Panc1 (cell line): Measurements from ENCODE around the gene DLGAP1. TPM values are rescaled to one million over a fixed set of nuclear protein-coding genes. Genes with fewer than 3 reads are reported as not detected.
A peak's percentile ranks its signal among the peaks of the same experiment; 100 is the strongest.

Experiments
- ATAC-seq: fragments of 200-7000 bp; cut with Tn5 transposase; 2 replicates; pipeline ENCODE4 v1.9.1; 2020; ENCODE audit warnings: mild to moderate bottlenecking, moderate library complexity
- BruUV-seq: library from RNA; stranded (reverse); fragments of 400-500 nt; replicated peaks from 2 replicates; lab custom pipeline; 2021; lab: Mats Ljungman, UMichigan
- CTCF ChIA-PET: fragments of 300-600 bp; sonication (Branson Sonifier 250); formaldehyde crosslinking; loops from one replicate; lab custom pipeline; 2022; ENCODE audit warnings: antibody characterized with exemption; lab: Charles Lee
- POLR2A ChIA-PET: fragments of 300-600 bp; sonication (Branson Sonifier 250); formaldehyde crosslinking; loops from one replicate; lab custom pipeline; 2022; ENCODE audit warnings: antibody characterized with exemption; lab: Charles Lee
- DNase-seq: peaks from one replicate; pipeline ENCODE4 v3.0.0-alpha.2; 2010; ENCODE audit warnings: low read depth, low spot score
- H3K27ac ChIP-seq: 2 replicates; pipeline ENCODE4 v1.5.1; 2011; ENCODE audit warnings: mild to moderate bottlenecking, low read length, inconsistent platforms
- H3K27me3 ChIP-seq: fragments of 200-500 bp; sonication (Bioruptor generic); 2 replicates; pipeline ENCODE4 v1.6.0; 2014; ENCODE audit warnings: low read length, inconsistent platforms; ENCODE audit not compliant: control insufficient read depth, insufficient read depth
- H3K36me3 ChIP-seq: fragments of 200-500 bp; sonication (Bioruptor generic); 2 replicates; pipeline ENCODE4 v1.5.1; 2014; ENCODE audit warnings: inconsistent platforms, mild to moderate bottlenecking, low read length, moderate library complexity; ENCODE audit not compliant: control insufficient read depth, insufficient read depth
- H3K4me1 ChIP-seq: 2 replicates; pipeline ENCODE4 v1.5.1; 2011; ENCODE audit warnings: inconsistent platforms, mild to moderate bottlenecking, low read length, moderate library complexity; ENCODE audit not compliant: control insufficient read depth, insufficient read depth
- H3K4me3 ChIP-seq, 2 experiments: 2 replicates each; pipeline ENCODE4 v1.5.1; 2011 to 2012; ENCODE audit warnings: low read depth in 2 of 2, low read length in 2 of 2, mild to moderate bottlenecking in 2 of 2, inconsistent platforms in 1 of 2, moderate library complexity in 1 of 2
- H3K9me3 ChIP-seq: fragments of 200-500 bp; sonication (Bioruptor generic); 2 replicates; pipeline ENCODE4 v1.5.1; 2014; ENCODE audit warnings: low read depth, mild to moderate bottlenecking, inconsistent platforms, low read length, moderate library complexity; ENCODE audit not compliant: control insufficient read depth, insufficient read depth
- POLR2AphosphoS5 ChIP-seq: IDR thresholded peaks from 2 replicates; pipeline ENCODE4 v1.6.1; 2012; ENCODE audit warnings: mild to moderate bottlenecking, low read depth, low read length, moderate library complexity
- TCF7L2 ChIP-seq: IDR thresholded peaks from 2 replicates; pipeline ENCODE4 v1.6.1; 2011; ENCODE audit warnings: mild to moderate bottlenecking, low read depth, low read length, inconsistent platforms
- in situ Hi-C: cut with HindIII; loops from 2 replicates; pipeline ENCODE4 v1.10.0; 2016; ENCODE audit warnings: low sequenced_read_pairs, low pct_unique_long_range_greater_than_20kb
- intact Hi-C: fragments of 100-400 bp; cut with micrococcal nuclease; formaldehyde crosslinking; loops from one replicate; pipeline ENCODE4 v1.10.0; 2022; ENCODE audit not compliant: unreplicated experiment
- total RNA-seq: library from RNA; stranded (reverse); gene quantifications from one replicate; pipeline ENCODE4 v1.2.1, GENCODE V29; 2021; ENCODE audit not compliant: unreplicated experiment
- TF ChIP-seq, protein P1 (sequence below): fragments of 450-650 bp; IDR thresholded peaks from 2 replicates; pipeline ENCODE4 v1.5.1; 2017; ENCODE audit warnings: mild to moderate bottlenecking
- TF ChIP-seq, protein P2 (sequence below), 2 experiments: IDR thresholded peaks; 2 replicates each; pipeline ENCODE4 v1.6.1; 2011 to 2012; ENCODE audit warnings: low read depth in 2 of 2, control low read depth in 1 of 2, low read length in 1 of 2, mild to moderate bottlenecking in 1 of 2, moderate library complexity in 1 of 2; ENCODE audit not compliant: insufficient read depth in 1 of 2

Gene DLGAP1
- total RNA-seq, 1 experiment from 2014 or later = 1.8 TPM

DNA sequence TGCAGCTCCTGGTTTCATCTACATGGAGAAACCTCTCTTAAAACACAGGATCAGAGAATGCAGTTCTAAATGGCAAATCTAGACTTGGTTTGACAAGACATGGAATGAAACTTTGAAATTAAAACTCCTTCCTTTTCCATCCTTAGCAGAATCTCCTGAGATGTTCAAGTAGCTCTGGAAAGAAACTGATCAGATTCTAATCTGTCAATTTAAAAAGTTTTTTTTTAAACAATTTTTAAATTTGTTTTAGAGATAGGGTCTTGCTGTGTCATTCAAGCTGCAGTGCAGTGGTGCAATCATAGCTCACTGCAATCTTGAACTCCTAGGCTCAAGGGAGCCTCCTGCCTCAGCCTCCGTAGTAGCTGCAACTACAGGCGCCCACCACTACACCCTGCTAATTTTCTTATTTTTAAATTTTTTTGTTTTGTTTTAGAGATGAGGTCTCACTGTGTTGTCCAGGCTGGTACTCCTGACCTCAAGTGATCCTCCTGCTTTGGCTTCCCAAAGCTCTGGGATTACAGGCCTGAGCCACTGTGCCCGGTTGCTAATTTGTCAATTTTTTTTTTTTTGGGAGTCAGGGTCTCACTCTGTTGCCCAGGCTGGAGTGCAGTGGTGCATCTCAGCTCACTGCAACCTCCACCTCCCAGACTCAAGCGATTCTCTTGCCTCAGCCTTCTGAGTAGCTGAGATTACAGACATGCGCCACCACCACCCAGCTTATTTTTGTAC is 788.4 kb downstream of the DLGAP1 start:
- no peak for ATAC-seq
- peaks cover 60% of the 10 kb centered on the region for H3K4me1 ChIP-seq
- BruUV-seq = no TSS peak
- H3K27ac ChIP-seq = peak overlapping the region; percentile 100
- no peaks in the 10 kb centered on the region for H3K36me3 ChIP-seq
- in situ Hi-C loops = no loop called here
- ChIA-PET POLR2A (interaction anchor here (0.7 to 3.1 kb wide), 12 partner anchors 10 to 412 kb away, joined by 3 to 23 read pairs (median 6); no protein-coding TSS in a partner anchor), CTCF (interaction anchor here (0.6 to 2.0 kb wide), 13 partner anchors 13 to 329 kb away, joined by 3 to 15 read pairs (median 4); no protein-coding TSS in a partner anchor)
- TF ChIP-seq TCF7L2 = no peak
- TF ChIP-seq, protein P1, sequence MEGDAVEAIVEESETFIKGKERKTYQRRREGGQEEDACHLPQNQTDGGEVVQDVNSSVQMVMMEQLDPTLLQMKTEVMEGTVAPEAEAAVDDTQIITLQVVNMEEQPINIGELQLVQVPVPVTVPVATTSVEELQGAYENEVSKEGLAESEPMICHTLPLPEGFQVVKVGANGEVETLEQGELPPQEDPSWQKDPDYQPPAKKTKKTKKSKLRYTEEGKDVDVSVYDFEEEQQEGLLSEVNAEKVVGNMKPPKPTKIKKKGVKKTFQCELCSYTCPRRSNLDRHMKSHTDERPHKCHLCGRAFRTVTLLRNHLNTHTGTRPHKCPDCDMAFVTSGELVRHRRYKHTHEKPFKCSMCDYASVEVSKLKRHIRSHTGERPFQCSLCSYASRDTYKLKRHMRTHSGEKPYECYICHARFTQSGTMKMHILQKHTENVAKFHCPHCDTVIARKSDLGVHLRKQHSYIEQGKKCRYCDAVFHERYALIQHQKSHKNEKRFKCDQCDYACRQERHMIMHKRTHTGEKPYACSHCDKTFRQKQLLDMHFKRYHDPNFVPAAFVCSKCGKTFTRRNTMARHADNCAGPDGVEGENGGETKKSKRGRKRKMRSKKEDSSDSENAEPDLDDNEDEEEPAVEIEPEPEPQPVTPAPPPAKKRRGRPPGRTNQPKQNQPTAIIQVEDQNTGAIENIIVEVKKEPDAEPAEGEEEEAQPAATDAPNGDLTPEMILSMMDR = peak; percentile 61
- H3K27me3 ChIP-seq = no peaks in the 10 kb centered on the region
- intact Hi-C loops = loop anchor here (2.0 to 5.0 kb wide), 3 partner anchors 64 to 386 kb away; partner anchors contain the start of gene TGIF1
- no peak for DNase-seq
- peaks cover 6% of the 10 kb centered on the region; the same call in 1 of the 2 replicates for H3K9me3 ChIP-seq
- H3K4me3 ChIP-seq = no peak overlapping the region

DNA sequence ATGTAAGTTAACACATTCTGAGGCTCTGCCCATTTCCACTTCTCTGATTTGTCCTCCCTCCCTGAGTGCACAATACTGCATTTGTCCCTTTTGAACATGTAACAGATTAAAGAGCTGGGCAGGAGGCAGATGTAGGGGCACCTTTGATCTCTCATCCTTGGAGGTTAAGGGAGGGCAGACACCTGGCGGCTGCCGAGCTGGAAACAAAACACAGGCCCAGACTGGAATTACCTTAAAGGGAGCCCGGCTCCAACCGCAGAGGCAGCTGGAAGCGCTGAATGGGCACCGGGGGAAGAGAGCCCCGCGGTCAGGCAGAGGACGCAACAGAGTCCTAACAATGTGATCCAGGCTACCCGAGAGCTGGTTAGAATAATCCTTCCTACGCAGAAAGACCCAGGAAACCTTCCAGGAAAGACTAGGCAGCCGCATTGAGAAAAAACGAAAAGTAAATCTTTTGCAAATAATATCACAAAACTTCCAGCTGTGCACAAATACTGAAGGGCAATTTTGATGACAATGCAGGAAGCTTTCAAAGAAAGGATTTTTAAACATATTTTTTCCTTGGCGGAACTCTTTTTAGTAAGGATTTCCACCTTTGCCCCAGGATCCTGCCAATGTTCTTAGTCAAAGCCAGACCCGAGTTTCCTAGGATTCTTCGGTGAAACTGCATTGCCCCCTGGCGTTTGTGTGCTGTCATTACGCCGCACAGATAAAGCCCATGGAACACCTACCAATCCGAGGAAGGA is 789.2 kb downstream of the DLGAP1 start:
- CTCF ChIA-PET = interaction anchor here (0.5 to 2.0 kb wide), 13 partner anchors 13 to 330 kb away, joined by 3 to 15 read pairs (median 4); no protein-coding TSS in a partner anchor
- Histone ChIP-seq H3K27ac (peak overlapping the region; percentile 100), H3K4me1 (peaks cover 56% of the 10 kb centered on the region), H3K27me3 (no peaks in the 10 kb centered on the region), H3K36me3 (no peaks in the 10 kb centered on the region), H3K4me3 (peak overlapping the region; percentile 3 to 4; a peak in 2 of 4 replicates), H3K9me3 (peaks cover 6% of the 10 kb centered on the region; the same call in 1 of the 2 replicates)
- intact Hi-C loops = loop anchor here (2.0 to 5.0 kb wide), 3 partner anchors 63 to 385 kb away; partner anchors contain the start of gene TGIF1
- BruUV-seq = TSS peak; percentile 99
- ATAC-seq (peak; percentile 88), DNase-seq (peak; percentile 87)
- in situ Hi-C loops = no loop called here
- POLR2A ChIA-PET = interaction anchor here (0.5 to 3.1 kb wide), 17 partner anchors 11 to 411 kb away, joined by 3 to 23 read pairs (median 5); no protein-coding TSS in a partner anchor
- TF ChIP-seq, protein P2, sequence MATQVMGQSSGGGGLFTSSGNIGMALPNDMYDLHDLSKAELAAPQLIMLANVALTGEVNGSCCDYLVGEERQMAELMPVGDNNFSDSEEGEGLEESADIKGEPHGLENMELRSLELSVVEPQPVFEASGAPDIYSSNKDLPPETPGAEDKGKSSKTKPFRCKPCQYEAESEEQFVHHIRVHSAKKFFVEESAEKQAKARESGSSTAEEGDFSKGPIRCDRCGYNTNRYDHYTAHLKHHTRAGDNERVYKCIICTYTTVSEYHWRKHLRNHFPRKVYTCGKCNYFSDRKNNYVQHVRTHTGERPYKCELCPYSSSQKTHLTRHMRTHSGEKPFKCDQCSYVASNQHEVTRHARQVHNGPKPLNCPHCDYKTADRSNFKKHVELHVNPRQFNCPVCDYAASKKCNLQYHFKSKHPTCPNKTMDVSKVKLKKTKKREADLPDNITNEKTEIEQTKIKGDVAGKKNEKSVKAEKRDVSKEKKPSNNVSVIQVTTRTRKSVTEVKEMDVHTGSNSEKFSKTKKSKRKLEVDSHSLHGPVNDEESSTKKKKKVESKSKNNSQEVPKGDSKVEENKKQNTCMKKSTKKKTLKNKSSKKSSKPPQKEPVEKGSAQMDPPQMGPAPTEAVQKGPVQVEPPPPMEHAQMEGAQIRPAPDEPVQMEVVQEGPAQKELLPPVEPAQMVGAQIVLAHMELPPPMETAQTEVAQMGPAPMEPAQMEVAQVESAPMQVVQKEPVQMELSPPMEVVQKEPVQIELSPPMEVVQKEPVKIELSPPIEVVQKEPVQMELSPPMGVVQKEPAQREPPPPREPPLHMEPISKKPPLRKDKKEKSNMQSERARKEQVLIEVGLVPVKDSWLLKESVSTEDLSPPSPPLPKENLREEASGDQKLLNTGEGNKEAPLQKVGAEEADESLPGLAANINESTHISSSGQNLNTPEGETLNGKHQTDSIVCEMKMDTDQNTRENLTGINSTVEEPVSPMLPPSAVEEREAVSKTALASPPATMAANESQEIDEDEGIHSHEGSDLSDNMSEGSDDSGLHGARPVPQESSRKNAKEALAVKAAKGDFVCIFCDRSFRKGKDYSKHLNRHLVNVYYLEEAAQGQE (IDR thresholded peaks at IDR 0.05; ENCODE audit: insufficient read depth in 1 of 2, low read depth in 2 of 2, low read length in 1 of 2) = no peak
- TF ChIP-seq POLR2AphosphoS5 (peak; percentile 71), TCF7L2 (peak; percentile 100)
- TF ChIP-seq, protein P1 = peak; percentile 92
